NCI-H748 treated with DMSO at 0.1 percent for 48 hours (cell line): ENCODE data around the gene ARPC2.

Experiments
- DNase-seq: peaks from one replicate; lab custom pipeline; 2025; lab: John Stamatoyannopoulos, UW

The ARPC2 gene

DNA sequence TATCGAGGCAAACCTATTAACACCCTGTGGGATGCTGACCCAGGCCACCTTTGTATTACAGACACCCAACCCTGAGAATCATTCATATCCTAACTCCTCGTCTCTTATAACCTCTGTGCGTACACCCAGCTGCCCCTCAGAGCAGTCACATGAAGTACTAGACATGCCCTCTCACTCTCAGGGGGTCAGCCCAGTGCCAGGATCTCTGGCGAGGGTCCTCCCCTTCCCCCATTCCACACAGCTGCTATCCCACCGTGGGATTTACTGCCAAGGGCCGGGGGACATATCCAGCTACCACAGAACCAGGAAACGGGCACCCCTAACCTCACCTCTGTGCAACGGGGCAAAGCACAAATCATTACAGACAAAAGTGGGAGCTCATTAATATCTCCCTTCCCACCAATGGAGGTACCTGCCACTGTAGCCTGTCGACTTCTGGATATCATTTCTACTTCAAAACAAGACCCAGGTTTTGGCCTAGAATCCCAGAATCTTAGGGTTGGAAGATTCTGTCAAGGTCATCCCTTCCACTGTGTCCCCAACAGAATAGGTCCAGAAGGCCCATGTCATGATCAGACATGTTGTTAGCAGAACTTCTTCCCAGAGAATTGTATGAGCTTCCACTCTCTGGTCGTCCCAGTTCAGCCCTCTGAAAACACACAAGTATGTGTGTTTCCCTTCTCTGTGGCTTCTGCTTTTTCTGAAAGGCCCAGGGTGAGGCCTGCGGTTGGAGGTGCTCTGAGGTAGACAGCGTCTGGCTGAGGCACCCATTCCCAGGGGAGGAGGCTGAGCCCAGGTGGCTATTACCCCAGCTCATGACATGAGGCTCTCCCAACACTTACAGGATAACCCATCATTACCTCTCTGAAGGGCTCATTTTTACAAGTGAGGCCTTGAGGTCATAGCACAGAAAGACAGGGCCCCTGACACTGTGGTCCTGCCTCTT lies 73.6 kb downstream of the ARPC2 start:
- no peak for DNase-seq

DNA sequence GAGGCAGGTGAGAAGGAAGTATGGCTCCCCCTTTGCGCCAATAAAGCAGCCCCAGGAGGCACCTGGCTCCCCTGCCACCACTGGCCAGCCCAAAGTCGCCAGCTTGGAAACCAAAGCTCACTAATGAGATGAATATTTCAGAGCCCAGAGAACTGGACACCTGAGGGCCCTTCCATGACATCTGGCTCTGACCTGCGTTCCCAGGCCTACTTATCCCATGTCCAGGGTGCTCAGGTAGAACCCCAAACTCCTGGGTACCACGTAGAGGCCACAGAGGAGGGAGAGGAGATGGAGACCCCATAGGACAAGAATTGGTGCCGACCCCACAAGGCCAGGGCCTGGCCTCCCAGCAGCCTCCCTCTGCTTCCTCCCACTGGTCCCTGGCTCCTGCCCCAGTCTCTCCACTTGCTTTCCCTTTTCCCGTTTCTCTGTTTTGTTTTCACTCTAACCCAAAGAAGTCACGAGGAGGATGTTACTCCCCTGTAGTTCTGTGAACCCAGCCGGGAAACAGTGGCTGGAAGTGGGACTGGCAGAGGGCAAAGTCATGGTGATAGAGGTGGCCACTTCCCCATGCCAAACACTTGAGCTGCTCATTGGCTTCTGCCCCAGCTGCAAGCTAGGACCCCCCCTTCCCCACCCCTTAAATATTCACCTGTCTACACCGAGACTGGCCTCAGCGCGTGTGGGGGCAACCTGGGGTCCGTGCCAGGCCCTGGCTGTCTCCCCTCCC lies 74.5 kb downstream of the ARPC2 start:
- DNase-seq = no peak

DNA sequence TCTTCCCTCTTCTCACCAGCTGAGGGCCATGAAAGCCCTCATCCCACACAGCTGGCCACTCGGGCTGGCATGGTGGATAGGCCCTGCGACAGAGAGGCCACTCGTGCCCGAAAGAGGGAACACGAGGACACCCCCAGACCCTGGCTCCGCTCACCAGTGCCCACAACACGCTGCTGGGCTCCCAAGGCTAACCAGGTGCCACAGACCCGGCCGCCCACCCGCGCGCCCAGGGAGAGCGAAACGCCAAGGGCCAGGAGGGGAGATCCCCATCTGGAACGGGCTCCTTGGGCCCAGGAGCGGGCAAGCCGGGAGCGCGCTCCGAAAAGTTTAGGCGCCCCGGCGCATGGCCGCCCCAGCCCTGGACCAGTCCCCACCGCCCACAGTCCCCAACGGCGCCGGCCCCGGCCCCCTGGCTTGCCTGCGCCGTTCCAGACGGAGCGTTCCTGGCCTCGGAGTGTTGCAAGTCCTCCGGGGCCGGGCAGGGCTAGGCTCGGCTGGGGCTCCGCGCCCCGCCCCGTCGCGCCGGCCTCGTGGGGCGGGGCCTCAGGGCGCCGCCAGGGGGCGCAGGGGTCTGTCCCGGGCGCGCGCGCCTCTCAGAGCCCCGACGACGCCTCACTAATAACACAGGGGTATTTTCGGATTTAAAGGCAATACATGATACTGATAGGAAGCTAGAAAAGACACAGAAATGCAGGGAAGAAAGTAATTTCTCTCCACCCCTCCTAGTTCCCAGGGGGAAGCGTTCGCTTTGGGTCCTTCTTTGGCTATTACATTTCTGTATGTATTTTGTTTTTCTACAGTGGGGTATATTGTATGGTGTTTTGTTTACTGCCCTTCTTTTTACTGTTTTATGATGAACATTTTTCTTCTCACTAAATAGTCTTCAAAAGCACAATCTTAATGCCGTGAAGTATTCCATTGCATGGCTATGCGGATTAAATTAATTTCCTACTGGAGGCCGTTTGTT lies 75.3 kb downstream of the ARPC2 start, which contains the start of gene TMBIM1:
Gene TMBIM1 (minus strand): TSS at position 456 of the 967 bp plus-strand sequence. CDS start 10,362 bp downstream, outside the sequence.
- DNase-seq = no peak

DNA sequence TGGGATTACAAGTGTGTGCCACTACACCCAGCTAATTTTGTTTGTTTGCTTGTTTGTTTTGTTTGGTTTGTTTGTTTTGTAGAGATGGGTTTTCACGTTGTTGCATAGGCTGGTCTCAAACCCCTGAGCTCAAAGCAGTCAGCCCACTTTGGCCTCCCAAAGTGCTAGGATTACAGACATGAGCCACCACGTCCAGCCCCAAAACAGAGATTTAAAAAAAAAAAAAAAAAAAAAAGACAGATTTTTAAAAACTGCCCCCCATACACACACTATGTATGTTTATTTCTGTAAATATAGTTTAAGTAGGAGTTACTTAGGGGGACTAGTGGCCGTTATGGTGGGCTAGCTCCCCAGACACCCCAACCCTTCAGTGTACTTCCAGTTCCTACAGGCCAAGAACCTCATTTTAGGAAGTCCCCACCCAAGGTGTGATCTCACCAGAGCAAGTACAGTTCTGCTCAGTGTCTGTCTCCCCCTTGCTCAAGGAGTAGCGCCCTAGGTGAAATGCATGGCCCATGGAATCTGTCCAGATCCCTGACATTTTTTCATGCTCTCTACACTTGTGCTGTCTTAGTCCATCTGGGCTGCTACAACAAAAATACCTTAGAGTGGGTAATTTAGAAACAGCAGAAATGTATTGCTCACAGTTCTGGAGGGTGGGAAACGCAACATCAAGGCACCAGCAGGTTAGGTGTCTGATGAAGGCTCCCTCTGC lies 76.9 kb downstream of the ARPC2 start:
- no peak for DNase-seq

DNA sequence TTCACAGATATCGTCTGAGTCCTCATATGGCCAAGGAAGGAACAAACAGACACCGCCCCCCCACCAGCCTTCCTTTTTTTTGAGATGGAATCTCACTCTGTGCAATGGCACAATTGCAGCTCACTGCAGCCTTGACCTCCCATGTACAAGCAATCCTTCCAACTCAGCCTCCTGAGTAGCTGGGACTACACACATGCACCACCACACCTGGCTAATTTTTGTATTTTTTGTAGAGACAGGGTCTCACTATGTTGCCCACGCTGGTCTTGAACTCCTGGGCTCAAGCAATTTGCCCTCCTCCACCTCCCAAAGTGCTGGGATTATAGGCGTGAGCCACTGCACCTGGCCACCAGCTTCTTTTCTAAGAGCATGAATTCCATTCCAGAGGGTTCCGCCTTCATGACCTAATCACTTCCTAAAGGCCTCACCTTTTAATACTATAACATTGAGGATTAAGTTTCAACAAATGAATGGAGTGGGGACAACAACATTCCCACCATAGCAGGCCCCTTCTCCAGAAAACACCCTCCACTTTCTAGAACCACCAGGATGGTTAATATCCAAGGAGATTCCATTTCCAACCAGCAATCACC lies 77.5 kb downstream of the ARPC2 start:
- no peak for DNase-seq

DNA sequence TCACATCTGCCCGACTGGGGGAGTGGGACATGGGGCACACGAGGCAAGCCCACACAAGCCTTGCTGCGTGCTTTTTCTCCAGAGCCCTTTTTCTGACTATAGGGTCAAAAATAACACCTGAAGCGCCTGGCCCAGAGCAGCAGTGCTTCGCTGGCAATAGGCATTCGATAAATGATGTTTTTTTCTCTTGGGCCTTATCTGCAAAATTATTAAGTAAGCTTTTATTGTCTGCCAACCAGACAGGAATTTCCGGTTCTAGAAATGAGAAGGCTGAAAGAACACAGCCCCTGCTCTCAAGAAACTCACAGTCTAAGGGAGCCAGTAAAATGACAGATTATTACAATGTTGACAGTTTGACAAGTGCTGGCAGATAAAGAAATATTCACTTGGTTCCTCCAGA lies 78.0 kb downstream of the ARPC2 start:
- DNase-seq = no peak

DNA sequence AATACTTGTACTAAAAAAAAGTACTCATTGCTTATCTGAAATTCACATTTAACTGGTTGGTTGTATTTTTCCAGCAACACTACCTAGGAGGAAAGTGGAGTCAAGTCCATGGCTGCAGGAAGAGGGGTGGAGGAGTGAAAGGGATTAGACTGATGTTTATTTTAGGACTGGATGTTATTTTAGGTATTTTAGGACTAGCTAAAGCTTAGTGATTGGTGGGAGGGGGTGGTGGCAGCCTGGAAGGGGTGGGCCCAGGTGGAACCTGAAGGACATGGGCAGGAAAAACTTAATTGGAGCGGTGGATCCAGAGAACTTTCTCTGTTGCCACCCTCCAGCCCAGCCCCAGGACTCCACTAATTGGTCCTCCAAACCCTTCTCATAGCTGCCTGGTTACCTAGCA lies 79.2 kb downstream of the ARPC2 start:
- no peak for DNase-seq

DNA sequence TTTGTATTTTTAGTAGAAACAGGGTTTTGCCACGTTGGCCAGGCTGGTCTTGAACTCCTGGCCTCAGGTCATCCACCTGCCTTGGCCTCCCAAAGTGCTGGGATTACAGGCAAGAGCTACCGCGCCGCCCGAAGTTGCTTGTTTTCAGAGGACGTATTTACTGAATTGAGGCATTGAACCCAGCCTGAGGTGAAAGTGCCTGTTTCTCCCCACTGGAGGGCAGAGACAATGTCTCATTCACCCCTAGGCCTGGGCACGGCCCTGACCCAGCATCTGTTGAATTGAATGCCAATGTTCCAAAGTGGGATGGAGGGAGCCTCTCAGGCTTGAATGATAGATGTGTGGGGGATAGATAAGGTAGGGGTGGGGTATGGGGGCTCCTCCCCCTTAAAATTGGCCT lies 79.9 kb downstream of the ARPC2 start:
- DNase-seq = no peak

DNA sequence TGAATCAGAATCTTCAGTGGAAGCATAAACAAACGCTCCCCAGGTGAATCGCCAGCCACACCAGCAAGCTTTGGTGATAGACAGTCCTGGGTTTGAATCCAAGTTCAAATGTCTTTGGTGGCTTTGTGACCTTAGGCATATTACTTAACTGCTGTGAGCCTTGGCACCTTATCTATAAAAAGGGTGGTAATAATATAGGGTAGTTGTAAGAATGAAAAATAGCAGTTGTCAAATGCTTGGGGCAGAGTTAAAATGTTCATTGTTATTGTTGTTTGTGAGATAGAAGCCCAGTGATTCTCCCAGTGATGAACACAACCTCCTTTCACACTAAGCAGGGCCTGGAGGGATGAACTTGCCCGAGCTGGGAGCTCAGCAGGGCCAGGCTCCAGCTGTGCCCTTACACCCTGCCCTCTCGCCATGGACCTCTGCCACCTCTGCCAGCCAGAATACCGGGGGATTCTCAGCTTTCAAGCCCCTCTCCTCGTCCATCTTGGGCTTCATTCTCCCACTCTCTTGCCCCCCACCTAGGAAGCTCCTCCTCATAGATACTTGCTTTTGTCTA lies 81.4 kb downstream of the ARPC2 start:
- no peak for DNase-seq

DNA sequence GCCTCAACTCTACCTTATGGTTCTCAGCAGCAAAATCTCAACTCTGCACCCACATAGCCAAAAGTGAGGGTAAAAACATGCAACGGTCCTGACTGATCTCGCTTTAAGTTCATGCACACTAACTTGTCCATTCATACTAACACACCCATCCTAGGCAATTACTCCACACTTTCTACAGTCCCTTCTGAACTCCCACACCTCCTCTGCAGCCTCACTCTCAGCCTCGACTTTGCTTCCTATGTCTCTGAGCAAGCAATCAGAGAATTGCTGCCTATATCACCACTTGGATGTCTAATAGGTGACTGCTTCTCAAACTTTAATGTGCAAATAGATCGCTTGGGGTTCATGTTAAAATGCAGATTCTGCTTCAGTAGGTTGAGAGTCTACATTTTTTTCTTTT lies 83.2 kb downstream of the ARPC2 start:
- no peak for DNase-seq

DNA sequence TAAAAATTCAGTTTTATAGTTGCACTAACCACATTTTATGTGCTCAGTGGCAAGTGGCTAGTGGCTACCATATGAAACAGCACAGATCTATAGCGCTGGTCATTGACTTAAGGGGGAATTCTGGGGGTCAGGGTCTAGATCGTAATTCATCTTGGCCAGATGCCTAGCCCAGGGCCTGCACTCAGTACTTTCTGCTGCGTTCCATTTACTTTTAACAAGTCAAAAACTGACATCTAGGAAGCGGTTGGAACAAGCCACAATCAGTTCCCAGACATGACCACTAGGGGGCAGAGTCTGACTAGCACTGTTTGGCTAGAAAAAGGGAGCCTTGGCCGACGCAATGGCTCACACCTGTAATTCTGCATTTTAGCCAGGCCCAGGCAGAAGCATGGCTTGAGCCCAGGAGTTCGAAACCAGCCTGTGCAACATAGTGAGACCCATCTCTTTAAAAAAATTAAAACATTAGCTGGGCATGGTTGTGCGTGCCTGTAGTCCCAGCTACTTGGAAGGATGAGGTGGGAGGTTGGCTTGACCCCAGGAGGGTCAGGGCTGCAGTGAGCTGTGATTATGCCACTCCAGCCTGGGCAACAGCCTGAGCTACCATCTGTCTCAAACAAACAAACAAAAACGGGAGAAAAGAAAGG lies 84.3 kb downstream of the ARPC2 start:
- peak; percentile 69 for DNase-seq
